Fibroblast of skin of left biceps (primary cell): Measurements from ENCODE around the gene AP1B1.
"Not testable (repeated sequence)": the region's sequence is repeated elsewhere in the genome, so short reads cannot be mapped to it uniquely, and the experiment has no call there.

Experiments used
- DNase-seq, 2 experiments: peaks; one replicate each; pipeline ENCODE4 v3.0.0-alpha.2; 2013; ENCODE audit warnings: low read depth in 2 of 2

Gene AP1B1

GRCh38 chr22:29387921-29388758 lies at the start of gene AP1B1:
AP1B1 (minus strand) TSS chr22:29388570; CDS start chr22:29367243, 21,327 bp downstream.
- DNase-seq: peak; percentile 62

- DNase-seq: no peak
Measured at GRCh38 chr22:29435236-29436136, 47.1 kb upstream of the AP1B1 start.

- DNase-seq: no peak
Measured at GRCh38 chr22:29434288-29434687, 45.9 kb upstream of the AP1B1 start.

- DNase-seq: no peak
Measured at GRCh38 chr22:29433856-29434255, 45.5 kb upstream of the AP1B1 start.

- no peak for DNase-seq
Measured at GRCh38 chr22:29431986-29432385, 43.6 kb upstream of the AP1B1 start.

GRCh38 chr22:29427176-29427760 lies 38.9 kb upstream of the AP1B1 start:
- DNase-seq: no peak

- DNase-seq: no peak
Measured at GRCh38 chr22:29426476-29426875, 38.1 kb upstream of the AP1B1 start.

- not testable (repeated sequence) for DNase-seq
Measured at GRCh38 chr22:29418704-29419103, 30.3 kb upstream of the AP1B1 start.

GRCh38 chr22:29414951-29415591 lies 26.7 kb upstream of the AP1B1 start:
- DNase-seq: not testable (repeated sequence)

GRCh38 chr22:29412772-29413171 lies 24.4 kb upstream of the AP1B1 start:
- DNase-seq: not testable (repeated sequence)

- not testable (repeated sequence) for DNase-seq
Measured at GRCh38 chr22:29411569-29412211, 23.3 kb upstream of the AP1B1 start.

GRCh38 chr22:29408940-29409339 lies 20.6 kb upstream of the AP1B1 start:
- DNase-seq: no peak

GRCh38 chr22:29401538-29401937 lies 13.2 kb upstream of the AP1B1 start:
- not testable (repeated sequence) for DNase-seq

- DNase-seq: no peak
Measured at GRCh38 chr22:29400576-29400975, 12.2 kb upstream of the AP1B1 start.

- no peak for DNase-seq
Measured at GRCh38 chr22:29397791-29398190, 9.4 kb upstream of the AP1B1 start.

- no peak for DNase-seq
Measured at GRCh38 chr22:29396126-29396525, 7.8 kb upstream of the AP1B1 start.

GRCh38 chr22:29394931-29395581 lies 6.7 kb upstream of the AP1B1 start:
- DNase-seq: peak; percentile 19 to 33

- no peak for DNase-seq
Measured at GRCh38 chr22:29393019-29393608, 4.7 kb upstream of the AP1B1 start.

- DNase-seq: no peak
Measured at GRCh38 chr22:29391546-29391945, 3.2 kb upstream of the AP1B1 start.

GRCh38 chr22:29390270-29390669 lies 1.9 kb upstream of the AP1B1 start:
- no peak for DNase-seq
